Stimulated activated naive CD8-positive, alpha-beta T cell treated with anti-CD3 and anti-CD28 coated beads, Interleukin-15, Interleukin-2, amounts not matched to agents 100 ng/mL and 50 ng/mL, for 24 hours (primary cell): ENCODE data around the gene TTLL11.

Source experiments
- H3K27ac Mint-ChIP-seq: one replicate; pipeline ENCODE4 v1.8.0; 2021; ENCODE audit warnings: mild to moderate bottlenecking, mixed read lengths
- H3K27me3 Mint-ChIP-seq: one replicate; pipeline ENCODE4 v1.8.0; 2021; ENCODE audit warnings: mixed read lengths
- H3K36me3 Mint-ChIP-seq: one replicate; pipeline ENCODE4 v1.8.0; 2021; ENCODE audit warnings: low read depth, mixed read lengths
- H3K4me1 Mint-ChIP-seq: one replicate; pipeline ENCODE4 v1.8.0; 2021; ENCODE audit warnings: low read depth, mixed read lengths
- H3K4me3 Mint-ChIP-seq: one replicate; pipeline ENCODE4 v1.8.0; 2021; ENCODE audit warnings: mild to moderate bottlenecking, mixed read lengths
- H3K9me3 Mint-ChIP-seq: one replicate; pipeline ENCODE4 v1.8.0; 2021; ENCODE audit warnings: mixed read lengths

TTLL11 gene

DNA sequence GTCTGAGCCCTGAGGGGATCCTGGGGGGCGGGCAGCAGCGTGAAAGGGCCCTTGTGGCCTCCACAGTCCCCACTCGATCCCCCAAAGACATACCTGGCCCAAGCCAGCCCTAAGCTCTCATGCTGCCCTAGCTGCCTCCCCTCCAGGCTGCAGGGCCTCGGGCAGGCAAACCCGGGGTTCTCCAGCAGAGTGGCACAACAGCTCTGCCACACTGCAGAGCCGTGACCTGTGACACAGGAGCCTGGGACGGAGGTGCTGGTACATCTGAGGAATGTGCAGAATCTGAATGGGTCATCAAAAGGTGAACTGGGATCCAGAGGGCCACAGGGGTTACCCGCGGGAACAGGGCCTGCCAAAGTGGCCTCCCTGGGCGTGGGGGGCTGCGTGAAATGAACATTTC lies 278.5 kb downstream of the TTLL11 start:
- Mint-ChIP-seq H3K4me3 (no peak overlapping the region), H3K9me3 (no peaks in the 10 kb centered on the region), H3K4me1 (no peaks in the 10 kb centered on the region), H3K27me3 (no peaks in the 10 kb centered on the region), H3K36me3 (no peaks in the 10 kb centered on the region), H3K27ac (no peak overlapping the region)

DNA sequence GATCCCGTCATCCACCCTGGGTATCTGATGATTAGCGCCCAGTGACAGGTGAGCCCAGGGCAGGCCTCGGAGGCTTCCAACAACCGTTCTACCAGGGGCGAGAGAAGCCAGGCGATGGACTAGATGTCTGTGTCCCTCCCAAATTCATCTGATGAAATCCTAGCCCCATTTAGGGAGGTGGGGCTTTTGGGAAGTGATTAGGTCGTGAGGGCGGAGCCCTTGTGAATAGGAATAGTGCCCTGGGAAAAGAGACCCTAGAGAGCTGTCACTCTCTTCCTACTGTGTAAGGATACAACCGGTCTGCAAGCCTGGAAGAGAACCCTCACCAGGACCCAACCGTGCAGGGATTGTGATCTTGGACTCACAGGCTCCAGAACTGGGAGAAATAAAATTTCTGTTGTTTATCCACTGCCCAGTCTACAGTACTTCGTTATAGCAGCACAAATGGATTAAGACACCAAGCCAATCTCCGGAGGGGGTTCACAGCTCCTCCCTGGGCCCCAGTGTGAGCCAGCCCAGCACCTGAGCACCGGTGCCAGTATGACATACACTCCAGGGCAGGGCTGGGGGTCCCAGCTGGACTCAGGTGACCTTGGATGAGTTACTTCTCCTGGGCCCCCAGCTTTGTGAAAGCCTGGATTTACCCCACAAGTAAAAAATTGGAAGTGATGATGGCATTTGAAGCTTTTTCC lies 279.4 kb downstream of the TTLL11 start:
- Mint-ChIP-seq H3K4me3 (no peak overlapping the region), H3K27me3 (no peaks in the 10 kb centered on the region), H3K4me1 (no peaks in the 10 kb centered on the region), H3K36me3 (no peaks in the 10 kb centered on the region), H3K27ac (no peak overlapping the region), H3K9me3 (no peaks in the 10 kb centered on the region)

DNA sequence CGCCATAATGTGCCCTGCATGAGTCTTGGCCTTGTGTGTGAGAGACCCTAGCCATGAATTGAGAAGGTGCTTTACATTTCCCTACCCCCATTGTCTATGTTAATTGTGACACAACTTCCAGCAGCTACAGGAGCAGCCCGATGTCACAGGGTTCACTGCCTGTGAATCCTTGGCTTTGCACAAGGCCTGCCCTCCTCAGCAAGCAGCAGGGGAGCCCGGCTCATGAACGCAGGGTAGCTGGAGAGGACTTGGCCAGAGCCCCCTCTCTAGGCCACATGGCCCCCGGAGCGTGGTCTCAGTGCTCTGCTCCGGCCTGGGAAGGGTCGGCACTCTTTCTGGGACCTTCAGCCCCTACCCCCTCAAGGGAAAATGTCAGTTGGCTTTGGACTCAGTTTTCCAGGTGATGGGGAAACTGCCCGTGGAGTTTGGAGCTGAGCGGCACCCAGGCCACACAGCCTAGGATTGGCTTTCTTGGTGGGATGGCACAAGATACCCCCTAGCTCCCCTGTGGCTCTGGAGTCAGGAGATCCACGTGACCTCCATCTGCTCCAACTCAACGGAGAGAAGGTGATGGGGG lies 280.9 kb downstream of the TTLL11 start:
- Mint-ChIP-seq H3K27me3 (no peaks in the 10 kb centered on the region), H3K9me3 (no peaks in the 10 kb centered on the region), H3K4me3 (no peak overlapping the region), H3K27ac (no peak overlapping the region), H3K4me1 (no peaks in the 10 kb centered on the region), H3K36me3 (no peaks in the 10 kb centered on the region)

DNA sequence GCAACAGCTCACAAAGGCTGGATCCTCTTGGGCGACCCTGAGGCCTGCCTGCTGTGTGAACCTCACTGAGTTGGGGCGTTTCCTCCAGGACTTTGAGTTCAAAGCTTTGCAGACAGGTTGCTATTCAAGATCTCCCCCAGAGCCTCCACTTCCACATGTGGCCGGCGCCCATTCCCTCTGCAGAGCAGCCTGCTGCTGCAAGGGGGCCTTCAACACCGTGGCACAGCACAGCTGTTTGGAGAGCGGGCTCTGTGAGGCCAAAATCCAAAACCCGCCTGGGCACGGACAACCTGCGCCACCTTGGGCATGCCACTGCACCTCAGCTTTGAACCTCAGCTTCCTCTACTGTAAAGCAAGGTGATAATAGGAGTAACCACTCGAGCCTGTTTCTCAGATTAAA lies 281.4 kb downstream of the TTLL11 start:
- no peaks in the 10 kb centered on the region for H3K9me3 Mint-ChIP-seq
- no peaks in the 10 kb centered on the region for H3K4me1 Mint-ChIP-seq
- no peak overlapping the region for H3K27ac Mint-ChIP-seq

DNA sequence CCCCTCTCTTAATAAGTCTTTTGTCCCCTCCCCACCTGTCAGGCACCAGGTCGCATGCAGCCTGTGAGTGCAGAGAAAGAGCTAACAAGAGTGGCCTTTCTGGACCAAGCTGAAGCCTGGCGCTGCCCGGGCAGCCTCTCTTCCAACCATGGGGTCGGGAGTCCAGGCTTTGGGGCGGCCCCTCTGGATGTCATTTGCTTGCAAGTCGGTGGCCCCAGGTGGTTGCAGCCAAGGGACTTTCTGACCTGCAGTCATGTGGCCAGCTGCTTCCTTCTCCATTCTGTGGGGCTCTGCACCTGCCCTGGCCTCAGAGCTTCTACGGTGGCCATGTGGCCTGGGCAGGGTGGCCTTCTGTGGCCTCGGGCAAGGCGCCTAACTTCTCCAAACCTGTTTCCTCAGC lies 282.0 kb downstream of the TTLL11 start:
- H3K9me3 Mint-ChIP-seq: no peaks in the 10 kb centered on the region

More for the DNA sequence above, 281.4 kb downstream of the TTLL11 start:
- H3K36me3 Mint-ChIP-seq: no peaks in the 10 kb centered on the region
- H3K27me3 Mint-ChIP-seq: no peaks in the 10 kb centered on the region
- H3K4me3 Mint-ChIP-seq: no peak overlapping the region

DNA sequence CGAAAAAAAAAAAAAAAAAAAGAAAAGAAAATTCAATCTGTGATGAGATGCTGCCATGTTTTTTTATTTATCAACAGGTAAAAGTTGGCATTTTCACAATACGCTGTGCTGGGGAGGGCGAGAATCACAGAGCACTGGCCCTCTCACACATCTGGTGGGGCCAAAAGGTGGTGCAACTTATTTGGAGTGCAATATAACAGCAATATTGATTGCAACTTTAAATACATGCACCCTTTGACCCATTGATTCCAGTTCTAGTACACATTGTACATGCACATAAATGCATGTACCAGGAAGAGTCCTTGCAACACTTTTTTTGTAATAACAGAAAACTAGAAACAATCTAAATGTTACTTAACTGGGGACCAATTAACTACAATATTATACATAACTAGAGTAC lies 282.6 kb downstream of the TTLL11 start:
- H3K27me3 Mint-ChIP-seq: no peaks in the 10 kb centered on the region
- H3K27ac Mint-ChIP-seq: no peak overlapping the region
- H3K4me1 Mint-ChIP-seq: no peaks in the 10 kb centered on the region
- H3K9me3 Mint-ChIP-seq: no peaks in the 10 kb centered on the region
- H3K36me3 Mint-ChIP-seq: no peaks in the 10 kb centered on the region
- no peak overlapping the region for H3K4me3 Mint-ChIP-seq

More for the DNA sequence above, 282.0 kb downstream of the TTLL11 start:
- H3K27ac Mint-ChIP-seq: no peak overlapping the region
- no peak overlapping the region for H3K4me3 Mint-ChIP-seq
- H3K36me3 Mint-ChIP-seq: no peaks in the 10 kb centered on the region
- H3K4me1 Mint-ChIP-seq: no peaks in the 10 kb centered on the region
- no peaks in the 10 kb centered on the region for H3K27me3 Mint-ChIP-seq

DNA sequence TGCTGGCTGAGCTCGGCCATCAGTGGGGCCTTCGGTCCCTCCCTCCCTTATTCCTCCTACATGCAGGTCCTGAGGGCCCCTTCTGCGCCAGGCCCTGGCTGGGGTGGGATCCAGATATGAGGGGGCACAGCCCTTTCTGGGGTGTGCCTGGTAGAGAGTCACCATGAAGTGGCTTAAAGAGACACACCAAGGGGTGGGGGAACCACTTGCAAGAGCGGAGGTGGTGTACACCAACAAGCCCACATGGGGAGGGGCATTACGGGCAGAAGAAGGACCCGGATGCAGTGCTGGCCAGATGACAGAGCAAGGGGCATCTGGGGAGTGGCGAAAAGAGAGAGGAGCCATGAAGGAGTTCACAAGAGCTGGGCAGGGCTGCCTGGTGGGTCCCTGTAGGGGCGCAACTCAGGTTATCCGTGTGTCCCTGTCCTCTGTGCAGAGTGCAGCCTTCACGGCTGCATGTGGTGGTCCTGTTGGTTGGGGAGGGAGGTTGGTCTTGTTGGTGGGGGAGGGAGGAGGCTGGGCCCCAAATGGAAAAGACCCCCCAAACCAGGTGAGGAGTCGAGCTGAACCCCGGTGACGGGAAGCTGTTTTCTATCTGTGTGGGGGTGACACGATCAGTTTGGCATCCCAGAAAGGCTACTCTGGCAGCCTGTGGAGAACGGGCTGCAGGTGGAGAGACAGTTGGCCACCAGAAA lies 283.6 kb downstream of the TTLL11 start:
- peaks cover 5% of the 10 kb centered on the region for H3K9me3 Mint-ChIP-seq
- H3K4me3 Mint-ChIP-seq: no peak overlapping the region
- no peaks in the 10 kb centered on the region for H3K4me1 Mint-ChIP-seq
- H3K36me3 Mint-ChIP-seq: no peaks in the 10 kb centered on the region
- H3K27me3 Mint-ChIP-seq: peaks cover 2% of the 10 kb centered on the region
- H3K27ac Mint-ChIP-seq: no peak overlapping the region

DNA sequence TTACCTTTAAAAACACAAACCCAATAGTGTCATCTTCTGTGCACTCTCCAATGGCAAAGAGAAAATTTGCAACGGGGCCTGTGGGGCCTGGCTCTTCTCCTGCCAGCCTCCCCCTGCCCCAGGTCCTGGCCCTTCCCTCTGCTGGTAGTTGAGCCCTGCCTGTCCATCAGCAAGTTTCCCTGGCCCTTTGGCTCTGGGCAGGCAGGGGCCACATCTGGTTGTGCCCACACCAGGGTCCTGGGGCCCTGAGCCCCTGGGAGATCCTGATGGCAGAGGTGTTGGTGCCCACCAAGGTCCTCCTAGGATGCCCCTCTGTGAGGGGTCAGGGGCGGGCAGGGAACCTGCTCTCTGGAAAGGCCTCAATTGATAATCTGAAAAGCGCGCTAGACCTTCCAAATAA lies 284.3 kb downstream of the TTLL11 start:
- Mint-ChIP-seq H3K27me3 (peaks cover 8% of the 10 kb centered on the region), H3K36me3 (no peaks in the 10 kb centered on the region), H3K27ac (no peak overlapping the region), H3K4me3 (no peak overlapping the region), H3K4me1 (no peaks in the 10 kb centered on the region), H3K9me3 (peaks cover 12% of the 10 kb centered on the region)

DNA sequence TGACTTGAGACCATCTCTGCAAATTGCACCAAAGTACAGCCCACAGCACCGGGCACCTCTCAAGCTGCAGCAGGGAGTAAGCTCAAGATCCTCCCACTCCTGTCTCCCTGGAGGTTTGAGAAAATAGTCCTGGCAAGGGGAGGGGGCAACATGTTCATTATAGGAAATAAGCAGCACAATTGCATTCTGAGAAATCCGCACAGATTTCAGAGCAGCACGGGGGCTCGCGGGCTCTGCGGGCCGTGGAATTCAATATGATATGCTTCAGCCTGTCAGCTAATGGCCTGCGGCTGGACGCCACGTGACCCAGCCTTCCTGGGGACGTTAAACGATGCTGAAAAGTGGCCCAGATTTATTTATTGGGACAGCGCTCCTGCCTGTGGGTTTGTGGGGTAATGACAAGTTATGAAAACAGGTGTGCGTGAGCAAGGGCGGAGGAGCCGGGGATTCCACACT lies 285.3 kb downstream of the TTLL11 start:
- no peaks in the 10 kb centered on the region for H3K4me1 Mint-ChIP-seq
- H3K36me3 Mint-ChIP-seq: no peaks in the 10 kb centered on the region
- H3K9me3 Mint-ChIP-seq: peaks cover 12% of the 10 kb centered on the region
- peaks cover 8% of the 10 kb centered on the region for H3K27me3 Mint-ChIP-seq
- H3K27ac Mint-ChIP-seq: no peak overlapping the region
- no peak overlapping the region for H3K4me3 Mint-ChIP-seq

DNA sequence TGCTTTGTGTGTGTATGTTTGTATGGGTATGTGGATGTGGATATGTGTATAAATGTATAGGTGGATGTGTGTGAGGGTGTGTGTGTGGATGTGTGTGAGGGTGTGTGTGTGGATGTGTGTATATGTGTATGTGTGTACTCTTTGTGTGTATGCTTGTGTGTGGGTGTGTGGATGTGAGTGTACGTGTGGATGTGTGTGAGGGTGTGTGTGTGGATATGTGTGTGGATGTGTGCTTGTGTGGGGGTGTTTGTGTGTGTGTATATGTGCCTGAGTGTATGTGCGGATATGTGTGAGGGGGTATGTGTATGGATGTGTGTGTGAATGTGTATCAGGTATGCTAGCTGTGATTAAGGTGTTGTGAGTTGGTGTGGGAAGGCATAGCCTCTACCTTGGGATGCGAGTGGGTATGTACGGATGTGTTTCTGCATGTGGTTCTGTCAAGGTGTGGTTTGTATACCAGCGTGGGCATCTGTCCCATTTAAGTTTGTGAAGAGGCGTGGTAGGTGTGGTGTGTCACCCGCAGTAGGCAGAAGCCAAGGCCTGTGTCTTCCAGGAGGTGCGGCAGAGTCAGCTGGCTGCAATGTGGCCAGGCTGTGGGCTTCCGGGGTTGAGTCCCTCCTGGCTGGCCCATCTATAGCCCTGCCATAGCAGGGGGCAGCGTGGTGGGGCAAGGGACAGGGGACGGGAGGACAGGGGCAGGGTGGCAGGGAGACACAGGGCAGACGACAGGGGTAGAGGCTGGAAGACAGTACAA lies 285.9 kb downstream of the TTLL11 start:
- Mint-ChIP-seq H3K4me3 (no peak overlapping the region), H3K36me3 (no peaks in the 10 kb centered on the region), H3K27me3 (peaks cover 8% of the 10 kb centered on the region), H3K27ac (no peak overlapping the region), H3K4me1 (no peaks in the 10 kb centered on the region), H3K9me3 (peaks cover 12% of the 10 kb centered on the region)

DNA sequence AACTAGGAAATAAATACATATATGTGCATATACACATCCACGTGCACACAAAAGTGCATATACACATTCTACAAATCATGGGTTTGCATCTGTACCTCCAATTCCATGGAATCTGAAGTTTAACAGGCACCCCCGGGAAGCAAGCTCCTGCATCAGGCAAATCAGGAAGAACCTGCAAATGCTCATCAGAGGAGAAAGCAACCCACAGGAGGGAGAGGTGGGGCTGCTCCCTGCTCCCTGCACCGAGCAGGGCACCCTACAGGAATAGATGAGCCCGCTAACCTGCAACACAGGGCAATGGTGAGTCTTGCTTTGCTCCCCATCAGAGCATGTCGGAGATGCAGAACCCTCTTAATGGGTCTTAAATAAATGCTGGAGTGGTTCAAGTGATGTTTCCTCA lies 290.4 kb downstream of the TTLL11 start:
- Mint-ChIP-seq H3K36me3 (no peaks in the 10 kb centered on the region), H3K9me3 (peaks cover 12% of the 10 kb centered on the region)

DNA sequence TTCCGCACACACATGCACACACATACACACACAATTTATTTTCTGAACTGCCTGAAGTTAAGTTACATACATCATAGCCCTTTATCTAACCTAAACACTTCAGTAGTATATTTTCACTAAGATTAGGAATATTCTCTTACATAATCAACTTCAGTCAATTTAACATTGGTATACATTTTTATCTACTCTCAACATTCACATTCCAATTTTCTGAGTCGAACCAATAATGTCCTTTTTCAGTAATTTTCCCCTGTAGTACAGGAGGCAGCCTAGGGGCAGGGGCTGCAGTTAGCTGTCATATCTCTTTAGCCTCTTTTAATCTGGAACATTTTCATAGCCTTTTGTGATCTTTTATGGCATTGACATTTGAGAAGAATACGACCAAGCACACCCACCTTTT lies 291.5 kb downstream of the TTLL11 start:
- Mint-ChIP-seq H3K9me3 (peaks cover 12% of the 10 kb centered on the region), H3K27ac (no peak overlapping the region), H3K4me1 (no peaks in the 10 kb centered on the region), H3K36me3 (no peaks in the 10 kb centered on the region), H3K27me3 (peaks cover 17% of the 10 kb centered on the region), H3K4me3 (no peak overlapping the region)

More for the DNA sequence above, 290.4 kb downstream of the TTLL11 start:
- H3K4me1 Mint-ChIP-seq: no peaks in the 10 kb centered on the region
- H3K27me3 Mint-ChIP-seq: peaks cover 17% of the 10 kb centered on the region
- no peak overlapping the region for H3K27ac Mint-ChIP-seq
- H3K4me3 Mint-ChIP-seq: no peak overlapping the region

DNA sequence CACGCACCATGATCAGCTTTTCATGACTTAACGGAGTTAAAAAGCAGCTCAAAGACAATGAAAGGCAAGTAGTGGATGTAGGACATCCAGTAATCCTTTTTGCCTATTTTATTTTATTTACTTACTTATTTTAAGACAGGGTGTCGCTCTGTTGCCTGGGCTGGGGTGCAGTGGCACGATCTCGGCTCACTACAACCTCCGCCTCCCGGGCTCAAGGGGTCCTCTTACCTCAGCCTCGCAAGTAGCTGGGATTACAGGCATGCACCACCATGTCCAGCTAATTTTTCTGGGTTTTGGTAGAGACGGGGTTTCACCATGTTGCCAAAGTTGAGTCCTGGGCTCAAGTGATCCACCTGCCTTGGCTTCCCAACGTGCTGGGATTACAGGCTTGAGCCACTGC lies 292.7 kb downstream of the TTLL11 start:
- Mint-ChIP-seq H3K4me3 (no peak overlapping the region), H3K27me3 (peaks cover 17% of the 10 kb centered on the region), H3K9me3 (peaks cover 12% of the 10 kb centered on the region), H3K4me1 (no peaks in the 10 kb centered on the region), H3K27ac (no peak overlapping the region), H3K36me3 (no peaks in the 10 kb centered on the region)

DNA sequence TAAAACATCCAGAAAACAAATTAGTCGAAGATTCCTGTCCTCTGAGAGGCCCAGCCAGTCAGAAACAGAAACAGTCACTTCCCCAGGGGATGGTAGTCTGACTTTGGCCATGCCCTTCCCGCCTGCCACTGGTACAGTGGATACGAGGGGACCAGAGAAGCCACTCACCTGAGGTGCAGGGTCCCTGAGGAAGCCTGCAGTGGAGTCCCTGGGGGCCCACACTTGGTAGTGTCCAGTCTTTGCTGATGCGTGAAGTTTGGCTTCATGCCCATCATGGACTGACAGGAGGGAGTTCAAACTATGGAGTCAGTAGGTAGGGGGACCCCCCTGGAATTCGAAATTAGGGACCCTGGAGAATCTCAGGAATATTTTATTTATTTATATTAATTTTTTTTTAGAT lies 294.2 kb downstream of the TTLL11 start:
- peaks cover 9% of the 10 kb centered on the region for H3K27me3 Mint-ChIP-seq
- H3K27ac Mint-ChIP-seq: no peak overlapping the region
- no peak overlapping the region for H3K4me3 Mint-ChIP-seq
- peaks cover under 1% of the 10 kb centered on the region for H3K9me3 Mint-ChIP-seq
- no peaks in the 10 kb centered on the region for H3K4me1 Mint-ChIP-seq
- H3K36me3 Mint-ChIP-seq: no peaks in the 10 kb centered on the region

DNA sequence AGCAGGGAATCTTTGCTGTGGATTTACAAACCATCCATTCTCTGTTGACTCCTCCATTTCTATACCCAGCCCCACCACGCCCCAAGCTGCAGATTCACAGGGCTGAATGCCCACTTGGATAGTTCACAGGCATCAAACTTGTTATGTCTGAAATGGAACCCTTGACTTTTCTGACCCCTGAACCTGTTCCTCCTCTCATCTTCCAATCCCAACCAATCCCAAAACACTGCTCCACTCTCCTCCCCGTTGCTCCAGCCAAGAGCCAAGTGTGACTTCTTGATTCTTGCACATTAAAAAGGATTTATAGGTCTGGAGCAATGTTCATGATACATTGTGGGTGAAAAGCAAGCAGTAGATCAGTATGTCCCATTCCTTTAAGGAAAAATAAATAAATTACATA lies 296.0 kb downstream of the TTLL11 start:
- no peaks in the 10 kb centered on the region for H3K9me3 Mint-ChIP-seq
- H3K4me3 Mint-ChIP-seq: no peak overlapping the region
- no peaks in the 10 kb centered on the region for H3K36me3 Mint-ChIP-seq
- no peaks in the 10 kb centered on the region for H3K4me1 Mint-ChIP-seq
- peaks cover 8% of the 10 kb centered on the region for H3K27me3 Mint-ChIP-seq
- H3K27ac Mint-ChIP-seq: no peak overlapping the region
